ENCODE data around the gene KLHL14.

Gene KLHL14

GRCh38 chr18:32722279-32722678 lies 50.5 kb downstream of the KLHL14 start:
- no peak overlapping the region for H3K4me3 ChIP-seq (ENCODE audit: low read length)
- no peak for TF ChIP-seq ZNF274 (IDR thresholded peaks at IDR 0.05; ENCODE audit: low read depth, low read length)

- H3K4me3 ChIP-seq (ENCODE audit: low read length): no peak overlapping the region
- no peak for TF ChIP-seq ZNF274 (IDR thresholded peaks at IDR 0.05; ENCODE audit: low read depth, low read length)
Measured at GRCh38 chr18:32717126-32717525, 55.7 kb downstream of the KLHL14 start.

GRCh38 chr18:32714571-32715148 lies 58.2 kb downstream of the KLHL14 start:
- H3K4me3 ChIP-seq (ENCODE audit: low read length): no peak overlapping the region
- no peak for TF ChIP-seq ZNF274 (IDR thresholded peaks at IDR 0.05; ENCODE audit: low read depth, low read length)

DNA sequence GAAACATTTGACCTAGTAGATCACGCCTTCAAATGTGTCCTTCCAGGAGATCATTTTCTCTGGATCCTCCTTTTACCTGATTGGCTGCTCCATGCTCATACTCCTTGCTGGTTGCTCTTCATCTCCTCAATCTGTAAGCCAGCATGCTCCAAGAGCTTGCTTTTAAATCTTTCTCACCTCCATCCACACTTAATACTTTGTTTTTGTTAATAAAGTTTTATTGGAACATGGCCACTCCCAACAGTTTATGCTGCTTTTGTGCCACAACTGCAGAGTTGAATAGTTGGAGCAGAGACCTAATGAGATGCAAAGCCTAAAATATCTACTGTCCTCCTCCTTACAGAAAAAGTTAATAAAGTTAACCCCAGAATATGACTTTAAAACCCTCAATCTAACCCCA lies 60.0 kb downstream of the KLHL14 start:
- no peak overlapping the region for H3K4me3 ChIP-seq (ENCODE audit: low read length)
- TF ChIP-seq ZNF274 (IDR thresholded peaks at IDR 0.05; ENCODE audit: low read depth, low read length): no peak

DNA sequence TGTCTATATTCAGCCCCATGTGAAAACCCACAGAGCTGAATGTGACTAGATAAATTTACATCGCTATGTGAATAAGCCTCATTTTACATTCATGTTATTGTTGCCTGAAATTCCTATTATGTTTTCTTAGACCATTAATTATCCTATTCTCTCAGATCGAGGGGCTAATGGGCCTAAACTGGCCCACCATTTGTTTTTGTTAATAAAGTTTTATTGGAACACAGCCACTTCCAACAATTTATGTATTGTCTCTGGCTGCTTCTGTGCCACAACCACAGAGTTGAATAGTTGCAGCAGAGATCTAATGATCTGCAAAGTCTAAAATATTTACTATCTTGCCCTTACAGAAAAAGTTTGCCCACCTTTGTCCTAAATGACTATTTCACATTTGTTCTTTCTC lies 61.0 kb downstream of the KLHL14 start:
- no peak for TF ChIP-seq ZNF274 (IDR thresholded peaks at IDR 0.05; ENCODE audit: low read depth, low read length)
- no peak overlapping the region for H3K4me3 ChIP-seq (ENCODE audit: low read length)

DNA sequence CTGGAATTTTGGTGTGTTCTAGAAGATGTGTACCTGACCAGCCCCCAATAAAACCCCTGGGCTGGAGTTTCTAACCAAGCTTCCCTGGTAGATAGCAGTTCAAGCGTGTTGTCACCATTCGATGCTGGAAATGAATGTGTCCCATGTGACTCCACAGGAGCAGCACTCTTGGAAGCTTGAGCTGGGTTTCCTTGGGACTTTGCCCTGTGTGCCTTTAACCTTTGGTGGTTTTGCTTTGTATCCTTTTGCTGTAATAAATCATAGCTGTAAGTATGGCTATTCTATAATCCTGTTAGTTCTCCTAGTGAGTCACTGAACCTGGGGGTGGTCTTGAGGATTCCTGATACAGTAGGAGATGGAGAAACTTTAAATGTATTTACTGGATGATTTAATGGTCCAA lies 65.2 kb downstream of the KLHL14 start:
- no peak for TF ChIP-seq ZNF274 (IDR thresholded peaks at IDR 0.05; ENCODE audit: low read depth, low read length)

DNA sequence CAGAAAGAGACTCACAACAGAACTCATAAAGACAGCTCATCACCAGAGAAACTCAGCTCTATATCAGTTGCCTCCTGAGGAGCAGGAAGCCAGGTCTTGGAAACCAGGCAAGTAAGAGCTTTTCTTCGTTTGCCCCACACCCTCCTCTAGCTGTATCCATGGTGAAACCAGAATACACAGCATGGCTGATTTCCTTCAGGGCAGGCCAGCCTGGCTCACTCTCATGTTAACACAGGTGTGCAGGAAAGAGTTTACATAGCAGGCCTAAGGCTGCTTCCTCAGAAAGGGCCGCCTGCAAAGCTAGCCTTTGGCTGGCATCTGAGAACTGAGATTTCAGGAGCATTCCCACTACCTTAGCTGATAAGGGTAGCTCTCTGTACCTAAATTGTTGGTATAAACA lies 65.7 kb downstream of the KLHL14 start:
- TF ChIP-seq ZNF274 (IDR thresholded peaks at IDR 0.05; ENCODE audit: low read depth, low read length): no peak
- H3K4me3 ChIP-seq (ENCODE audit: low read length): no peak overlapping the region

More for the DNA sequence above, 65.2 kb downstream of the KLHL14 start:
- H3K4me3 ChIP-seq (ENCODE audit: low read length): no peak overlapping the region

- no peak for TF ChIP-seq ZNF274 (IDR thresholded peaks at IDR 0.05; ENCODE audit: low read depth, low read length)
- no peak overlapping the region for H3K4me3 ChIP-seq (ENCODE audit: low read length)
Measured at GRCh38 chr18:32701313-32701712, 71.5 kb downstream of the KLHL14 start.

GRCh38 chr18:32698153-32698552 lies 74.7 kb downstream of the KLHL14 start:
- no peak overlapping the region for H3K4me3 ChIP-seq (ENCODE audit: low read length)

GRCh38 chr18:32696376-32696775 lies 76.4 kb downstream of the KLHL14 start:
- H3K4me3 ChIP-seq (ENCODE audit: low read length): no peak overlapping the region
- TF ChIP-seq ZNF274 (IDR thresholded peaks at IDR 0.05; ENCODE audit: low read depth, low read length): no peak

More at GRCh38 chr18:32698153-32698552, 74.7 kb downstream of the KLHL14 start:
- no peak for TF ChIP-seq ZNF274 (IDR thresholded peaks at IDR 0.05; ENCODE audit: low read depth, low read length)

GRCh38 chr18:32695534-32695933 lies 77.3 kb downstream of the KLHL14 start:
- no peak overlapping the region for H3K4me3 ChIP-seq (ENCODE audit: low read length)
- no peak for TF ChIP-seq ZNF274 (IDR thresholded peaks at IDR 0.05; ENCODE audit: low read depth, low read length)

- no peak for TF ChIP-seq ZNF274 (IDR thresholded peaks at IDR 0.05; ENCODE audit: low read depth, low read length)
- no peak overlapping the region for H3K4me3 ChIP-seq (ENCODE audit: low read length)
Measured at GRCh38 chr18:32688821-32689220, 84.0 kb downstream of the KLHL14 start.

GRCh38 chr18:32684940-32685339 lies 87.9 kb downstream of the KLHL14 start:
- TF ChIP-seq ZNF274 (IDR thresholded peaks at IDR 0.05; ENCODE audit: low read depth, low read length): no peak
- no peak overlapping the region for H3K4me3 ChIP-seq (ENCODE audit: low read length)

GRCh38 chr18:32684096-32684495 lies 88.7 kb downstream of the KLHL14 start:
- no peak for TF ChIP-seq ZNF274 (IDR thresholded peaks at IDR 0.05; ENCODE audit: low read depth, low read length)
- H3K4me3 ChIP-seq (ENCODE audit: low read length): no peak overlapping the region

DNA sequence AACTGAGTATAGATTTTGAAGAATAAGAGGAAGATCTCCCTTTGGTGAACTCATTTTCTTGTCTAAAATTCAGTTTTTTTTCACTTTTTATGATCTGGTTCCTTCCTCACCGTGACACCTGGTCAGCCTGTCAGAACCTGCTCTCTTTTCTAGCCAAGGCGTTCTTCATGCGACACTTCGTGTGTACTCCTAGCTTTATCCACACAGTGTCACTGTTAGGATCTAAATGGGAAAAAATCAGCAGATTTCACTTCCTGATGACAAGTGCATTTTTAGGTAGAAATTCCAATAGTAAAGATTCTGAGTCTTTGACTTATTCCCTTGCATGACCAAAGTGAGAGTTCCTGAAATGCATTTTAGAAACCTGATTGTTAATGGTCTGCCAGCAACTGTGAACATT lies 89.8 kb downstream of the KLHL14 start:
- no peak overlapping the region for H3K4me3 ChIP-seq (ENCODE audit: low read length)
- no peak for TF ChIP-seq ZNF274 (IDR thresholded peaks at IDR 0.05; ENCODE audit: low read depth, low read length)

DNA sequence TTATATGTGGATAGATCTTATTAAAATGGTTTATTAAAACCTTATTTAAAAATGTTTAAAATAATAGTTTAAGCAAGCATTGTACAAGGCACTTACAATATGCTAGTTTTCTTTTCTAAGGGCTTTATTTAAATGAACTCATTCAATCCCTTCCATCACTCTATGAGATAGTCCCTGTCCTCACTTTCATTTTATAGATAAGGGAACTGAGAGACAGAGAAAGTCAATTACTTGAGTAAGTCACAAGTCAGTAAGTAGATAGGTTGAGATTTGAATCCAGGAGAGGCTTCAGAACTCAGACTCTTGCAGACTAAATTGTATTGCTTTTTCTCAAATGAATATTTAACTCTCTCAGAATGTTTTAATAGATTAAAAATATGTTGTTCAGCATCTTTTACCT lies 95.2 kb downstream of the KLHL14 start:
- no peak for TF ChIP-seq ZNF274 (IDR thresholded peaks at IDR 0.05; ENCODE audit: low read depth, low read length)
- H3K4me3 ChIP-seq (ENCODE audit: low read length): no peak overlapping the region
